SIG-M5 treated with dmso at 0.1 percent for 504 hours (cell line): Measurements from ENCODE around the gene ZNF512B.

ENCODE experiments used
- DNase-seq: peaks from one replicate; lab custom pipeline; 2025; ENCODE audit not compliant: unreplicated experiment; lab: John Stamatoyannopoulos, UW

The ZNF512B gene

GRCh38 chr20:63951398-63952209 is 18.1 kb downstream of the ZNF512B start:
- no peak for DNase-seq

- no peak for DNase-seq
These were observed 18.9 kb downstream of the ZNF512B start for GRCh38 chr20:63950701-63951397.

- no peak for DNase-seq
These were observed 21.9 kb downstream of the ZNF512B start for GRCh38 chr20:63947638-63948456.

GRCh38 chr20:63946986-63947637 is 22.6 kb downstream of the ZNF512B start:
- DNase-seq, result no peak

- DNase-seq, result no peak
These were observed 23.5 kb downstream of the ZNF512B start for GRCh38 chr20:63945921-63946920.

GRCh38 chr20:63945031-63945658 is 24.6 kb downstream of the ZNF512B start:
- no peak for DNase-seq

GRCh38 chr20:63944078-63944941 is 25.4 kb downstream of the ZNF512B start:
- no peak for DNase-seq

GRCh38 chr20:63943808-63944077 is 26.0 kb downstream of the ZNF512B start:
- no peak for DNase-seq

- no peak for DNase-seq
These were observed 26.5 kb downstream of the ZNF512B start for GRCh38 chr20:63942969-63943807.

GRCh38 chr20:63942250-63942951 is 27.3 kb downstream of the ZNF512B start:
- peak; percentile 13 for DNase-seq

- peak; percentile 44 for DNase-seq
These were observed 28.2 kb downstream of the ZNF512B start for GRCh38 chr20:63941282-63942081.

- DNase-seq, result no peak
These were observed 29.1 kb downstream of the ZNF512B start for GRCh38 chr20:63940472-63941266.

GRCh38 chr20:63940071-63940471 is 29.7 kb downstream of the ZNF512B start:
- DNase-seq, result no peak

- no peak for DNase-seq
These were observed 30.4 kb downstream of the ZNF512B start for GRCh38 chr20:63939061-63939935.

- no peak for DNase-seq
These were observed 32.1 kb downstream of the ZNF512B start for GRCh38 chr20:63937596-63937995.
